Gastrocnemius medialis (tissue), 4 donors: ENCODE results near the gene MAPK11. TPM values are rescaled to one million over a fixed set of nuclear protein-coding genes. Genes with fewer than 3 reads are reported as not detected.

ENCODE experiments used
- ATAC-seq, 2 donors: fragments of 150-250 bp; one replicate each; pipeline ENCODE4 v1.9.1; 2016
- DNase-seq, 2 donors: peaks; one replicate each; pipeline ENCODE4 v3.0.0-alpha.2; 2019
- H3K27ac ChIP-seq, 4 donors: fragments of 200-600 bp; sonication (generic); 1 replicate in 1 of 4; 2 replicates in 3 of 4; pipeline ENCODE4 v1.5.1; 2016 to 2018; ENCODE audit warnings: mild to moderate bottlenecking in 2 of 4, moderate library complexity in 1 of 4
- H3K27me3 ChIP-seq, 3 donors: fragments of 200-600 bp; sonication (generic) in 2 of 3; 1 replicate in 1 of 3; 2 replicates in 2 of 3; pipeline versions ENCODE4 v1.5.1 to v1.6.0; 2016 to 2019; ENCODE audit warnings: mild to moderate bottlenecking in 1 of 3, moderate library complexity in 1 of 3
- H3K36me3 ChIP-seq, 2 donors: fragments of 200-600 bp; sonication (generic) in 1 of 2; one replicate each; pipeline ENCODE4 v1.5.1; 2017 to 2018
- H3K4me1 ChIP-seq, 2 donors: fragments of 200-600 bp; sonication (generic) in 1 of 2; one replicate each; pipeline ENCODE4 v1.5.1; 2016 to 2017; ENCODE audit warnings: mild to moderate bottlenecking in 2 of 2
- H3K4me3 ChIP-seq, 4 donors: fragments of 200-600 bp; sonication (generic) in 3 of 4; 1 replicate in 1 of 4; 2 replicates in 3 of 4; pipeline ENCODE4 v1.5.1; 2016 to 2019; ENCODE audit warnings: mild to moderate bottlenecking in 2 of 4
- H3K9me3 ChIP-seq, 3 donors: fragments of 200-600 bp; sonication (generic) in 2 of 3; 1 replicate in 1 of 3; 2 replicates in 2 of 3; pipeline ENCODE4 v1.5.1; 2016 to 2019
- POLR2A ChIP-seq, 2 donors: fragments of 450-650 bp; IDR thresholded peaks; one replicate each; pipeline ENCODE4 v1.6.1; 2017; ENCODE audit warnings: antibody characterized with exemption in 2 of 2, mild to moderate bottlenecking in 2 of 2, moderate library complexity in 2 of 2
- in situ Hi-C, 4 donors: fragments of 200-750 bp; cut with MboI; loops; one replicate each; pipeline versions ENCODE4 v1.15.0 to v1.8.0; 2017; ENCODE audit warnings: low sequenced_read_pairs in 4 of 4
- intact Hi-C: fragments of 100-400 bp; cut with DNase I; formaldehyde crosslinking; loops from one replicate; pipeline ENCODE4 v1.15.1; 2023; ENCODE audit warnings: low total_unique reads
- total RNA-seq, 4 donors: library from RNA; depleted of rRNA; stranded (reverse); fragments of >200 nt; gene quantifications; one replicate each; pipeline versions ENCODE4 v1.1.0 to v1.2.3, GENCODE V29; 2016
- TF ChIP-seq, protein P1 (sequence below), 5 experiments: fragments of 450-650 bp in 3 of 5; fragments of 200-600 bp in 2 of 5; sonication (generic) in 2 of 5; IDR thresholded peaks in 4 of 5; conservative IDR thresholded peaks in 1 of 5; 1 replicate in 4 of 5; 2 replicates in 1 of 5; pipeline ENCODE4 v1.5.1; 2016 to 2019; ENCODE audit warnings: antibody characterized with exemption in 5 of 5, mild to moderate bottlenecking in 3 of 5, moderate library complexity in 3 of 5

The MAPK11 gene
- total RNA-seq, 4 donors from 2014 or later = 1.8 to 4.2 (median 3.4) TPM

DNA sequence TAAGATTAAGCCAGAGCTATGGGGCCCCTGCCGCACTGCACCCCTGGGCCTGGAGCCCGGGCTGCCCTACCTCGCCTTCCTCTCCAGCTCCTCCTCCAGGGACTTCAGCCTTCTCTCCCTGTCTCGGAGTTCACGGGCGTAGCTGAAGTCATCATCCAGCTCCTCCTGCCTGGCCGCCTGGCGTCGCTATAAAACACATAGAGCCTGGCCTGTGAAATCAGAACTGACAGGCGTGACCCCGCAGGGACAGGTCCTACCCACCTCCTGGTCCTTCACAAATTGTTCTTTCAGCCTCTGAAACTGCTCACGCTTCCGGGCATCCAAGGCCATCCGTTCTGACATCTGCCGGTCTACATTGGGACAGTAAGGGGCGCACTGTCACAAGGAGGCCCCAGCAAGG lies 46.1 kb downstream of the MAPK11 start:
- in situ Hi-C loops (no loop called here), intact Hi-C loops (loop anchor here (2.0 kb wide), 1 partner anchor 15 kb away; no protein-coding TSS in a partner anchor)
- Histone ChIP-seq H3K36me3 (peaks cover 0 to 78% of the 10 kb centered on the region in 2 donors), H3K4me3 (no peak overlapping the region), H3K27me3 (no peaks in the 10 kb centered on the region), H3K4me1 (no peaks in the 10 kb centered on the region), H3K9me3 (no peaks in the 10 kb centered on the region), H3K27ac (no peak overlapping the region)
- no peak for TF ChIP-seq POLR2A (IDR thresholded peaks at IDR 0.05)
- TF ChIP-seq, protein P1, sequence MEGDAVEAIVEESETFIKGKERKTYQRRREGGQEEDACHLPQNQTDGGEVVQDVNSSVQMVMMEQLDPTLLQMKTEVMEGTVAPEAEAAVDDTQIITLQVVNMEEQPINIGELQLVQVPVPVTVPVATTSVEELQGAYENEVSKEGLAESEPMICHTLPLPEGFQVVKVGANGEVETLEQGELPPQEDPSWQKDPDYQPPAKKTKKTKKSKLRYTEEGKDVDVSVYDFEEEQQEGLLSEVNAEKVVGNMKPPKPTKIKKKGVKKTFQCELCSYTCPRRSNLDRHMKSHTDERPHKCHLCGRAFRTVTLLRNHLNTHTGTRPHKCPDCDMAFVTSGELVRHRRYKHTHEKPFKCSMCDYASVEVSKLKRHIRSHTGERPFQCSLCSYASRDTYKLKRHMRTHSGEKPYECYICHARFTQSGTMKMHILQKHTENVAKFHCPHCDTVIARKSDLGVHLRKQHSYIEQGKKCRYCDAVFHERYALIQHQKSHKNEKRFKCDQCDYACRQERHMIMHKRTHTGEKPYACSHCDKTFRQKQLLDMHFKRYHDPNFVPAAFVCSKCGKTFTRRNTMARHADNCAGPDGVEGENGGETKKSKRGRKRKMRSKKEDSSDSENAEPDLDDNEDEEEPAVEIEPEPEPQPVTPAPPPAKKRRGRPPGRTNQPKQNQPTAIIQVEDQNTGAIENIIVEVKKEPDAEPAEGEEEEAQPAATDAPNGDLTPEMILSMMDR (IDR thresholded peaks at IDR 0.05 in 4 of 5, conservative IDR thresholded peaks at IDR 0.05 in 1 of 5) = no peak
- ATAC-seq = no peak
- DNase-seq = no peak

DNA sequence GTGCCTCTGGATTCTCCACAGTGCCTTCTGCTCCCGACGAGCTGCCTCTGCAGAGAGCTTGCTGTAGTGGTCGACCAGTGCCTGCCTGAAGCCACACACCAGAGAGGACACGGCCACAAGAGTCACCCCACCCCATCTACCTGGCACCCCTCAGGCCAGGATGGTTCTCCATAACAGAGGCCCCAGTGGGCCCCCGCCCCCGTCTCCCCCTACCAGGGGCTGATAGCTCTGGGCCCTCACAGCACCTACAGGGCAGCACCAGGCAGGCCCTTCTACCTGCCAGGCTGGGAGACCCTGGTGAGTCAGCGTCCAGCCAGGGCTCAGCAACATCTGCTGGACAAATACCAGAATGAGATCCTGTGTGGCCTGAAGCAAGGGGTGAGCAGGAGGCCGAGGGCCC lies 47.7 kb downstream of the MAPK11 start:
- no peaks in the 10 kb centered on the region for H3K4me1 ChIP-seq
- TF ChIP-seq, protein P1 (IDR thresholded peaks at IDR 0.05 in 4 of 5, conservative IDR thresholded peaks at IDR 0.05 in 1 of 5) = no peak
- no peak for TF ChIP-seq POLR2A (IDR thresholded peaks at IDR 0.05)
- intact Hi-C loops = no loop called here
- H3K36me3 ChIP-seq = peaks cover 0 to 85% of the 10 kb centered on the region in 2 donors
- no peak overlapping the region for H3K27ac ChIP-seq
- H3K27me3 ChIP-seq = no peaks in the 10 kb centered on the region
- no peak for ATAC-seq
- H3K4me3 ChIP-seq = no peak overlapping the region
- H3K9me3 ChIP-seq = no peaks in the 10 kb centered on the region
- in situ Hi-C loops = no loop called here
- DNase-seq = no peak

DNA sequence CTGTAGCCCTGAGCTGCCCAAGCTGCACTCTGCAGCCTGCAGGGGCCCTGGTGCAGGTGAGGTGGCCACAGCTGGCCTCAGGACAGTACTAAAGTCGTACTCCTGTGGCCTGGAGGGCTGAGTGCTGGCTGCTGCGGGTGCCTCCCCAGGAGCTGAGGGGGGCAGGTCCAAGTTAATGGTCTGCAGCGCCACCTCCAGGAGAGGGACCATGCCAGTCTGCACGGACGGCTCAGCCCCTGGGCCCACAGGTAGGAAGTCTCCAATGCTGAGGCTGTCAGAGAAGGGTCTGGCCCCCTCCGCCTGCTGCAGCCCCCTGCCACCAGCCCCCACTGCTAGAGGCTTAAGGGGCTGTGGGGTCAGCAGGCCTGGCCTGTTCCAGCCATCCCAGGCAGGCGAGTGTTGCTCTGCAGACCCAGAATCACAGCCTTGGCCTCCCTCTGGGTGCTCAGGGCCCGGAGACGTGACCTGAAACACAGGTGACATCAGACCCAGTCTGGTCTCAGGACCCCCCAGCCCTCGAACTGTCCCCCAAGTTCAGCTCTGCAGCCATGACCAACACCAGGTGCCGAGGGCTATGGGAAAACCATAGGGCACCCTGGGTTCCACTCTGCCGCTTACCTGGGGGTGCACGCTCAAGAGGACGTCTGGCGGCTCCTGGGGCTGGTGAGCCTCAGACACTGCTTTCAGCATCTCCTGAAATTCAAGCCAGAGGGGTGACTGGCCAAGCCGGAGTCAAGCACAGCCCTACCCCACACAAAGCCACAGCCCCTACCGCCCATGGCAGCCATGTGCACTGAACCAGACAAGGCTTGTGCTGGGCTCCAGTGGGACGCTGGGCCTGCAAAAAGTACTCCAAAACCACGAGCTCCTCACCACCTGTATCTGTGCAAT lies 48.5 kb downstream of the MAPK11 start:
- Histone ChIP-seq H3K4me3 (no peak overlapping the region), H3K9me3 (no peaks in the 10 kb centered on the region), H3K4me1 (no peaks in the 10 kb centered on the region), H3K27ac (no peak overlapping the region), H3K36me3 (peaks cover 0 to 89% of the 10 kb centered on the region in 2 donors), H3K27me3 (no peaks in the 10 kb centered on the region)
- DNase-seq = no peak
- in situ Hi-C loops (no loop called here), intact Hi-C loops (no loop called here)
- TF ChIP-seq, protein P1 (IDR thresholded peaks at IDR 0.05 in 4 of 5, conservative IDR thresholded peaks at IDR 0.05 in 1 of 5) = no peak
- no peak for TF ChIP-seq POLR2A (IDR thresholded peaks at IDR 0.05)
- no peak for ATAC-seq

DNA sequence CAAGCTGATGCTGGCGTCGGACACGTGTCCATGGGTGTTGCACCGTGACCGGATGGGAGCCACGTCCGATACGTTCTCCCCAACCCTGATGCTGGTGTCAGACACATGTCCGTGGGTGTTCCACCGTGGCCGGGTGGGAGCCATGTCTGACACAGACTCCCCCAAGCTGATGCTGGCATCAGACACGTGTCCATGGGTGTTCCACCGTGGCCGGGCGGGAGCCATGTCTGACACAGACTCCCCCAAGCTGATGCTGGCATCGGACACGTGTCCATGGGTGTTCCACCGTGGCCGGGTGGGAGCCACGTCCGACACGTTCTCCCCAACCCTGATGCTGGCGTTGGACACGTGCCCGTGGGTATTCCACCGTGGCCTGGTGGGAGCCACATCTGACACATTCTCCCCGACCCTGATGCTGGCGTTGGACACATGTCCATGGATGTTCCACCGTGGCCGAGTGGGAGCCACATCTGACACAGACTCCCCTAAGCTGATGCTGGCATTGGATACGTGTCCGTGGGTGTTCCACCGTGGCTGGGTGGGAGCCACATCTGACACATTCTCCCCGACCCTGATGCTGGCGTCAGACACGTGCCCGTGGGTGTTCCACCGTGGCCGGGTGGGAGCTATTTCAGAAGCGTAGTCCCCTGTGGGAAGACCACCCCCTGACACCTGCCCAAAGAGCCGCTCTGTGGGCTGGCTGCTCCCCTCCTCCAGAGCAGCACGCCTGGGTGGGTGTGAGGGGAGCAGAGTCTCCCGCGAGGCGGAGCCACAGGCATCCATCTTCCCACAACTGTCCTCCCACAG lies 49.4 kb downstream of the MAPK11 start:
- no peaks in the 10 kb centered on the region for H3K4me1 ChIP-seq
- no peaks in the 10 kb centered on the region for H3K9me3 ChIP-seq
- intact Hi-C loops = no loop called here
- in situ Hi-C loops = no loop called here
- no peak overlapping the region for H3K4me3 ChIP-seq
- no peak overlapping the region for H3K27ac ChIP-seq
- H3K27me3 ChIP-seq = no peaks in the 10 kb centered on the region
- H3K36me3 ChIP-seq = peaks cover 0 to 93% of the 10 kb centered on the region in 2 donors
- ATAC-seq (no peak), DNase-seq (no peak)
- no peak for TF ChIP-seq POLR2A (IDR thresholded peaks at IDR 0.05)
- TF ChIP-seq, protein P1 (IDR thresholded peaks at IDR 0.05 in 4 of 5, conservative IDR thresholded peaks at IDR 0.05 in 1 of 5) = no peak
